HG03520 (cell line): Measurements from ENCODE around the gene SMO.
A peak's percentile ranks its signal among the peaks of the same experiment; 100 is the strongest.

Source experiments
- ATAC-seq: cut with Tn5 transposase; IDR thresholded peaks from one replicate; pipeline ENCODE4 v1.9.1; 2021; ENCODE audit warnings: mild to moderate bottlenecking, moderate library complexity; ENCODE audit not compliant: unreplicated experiment

The SMO gene

GRCh38 chr7:129188372-129188891 lies at the start of gene SMO:
Gene SMO (plus strand): TSS chr7:129188633. CDS start chr7:129189152, 519 bp downstream.
- no peak for ATAC-seq

- no peak for ATAC-seq
Measured at GRCh38 chr7:129143724-129144094, 44.7 kb upstream of the SMO start.

GRCh38 chr7:129144095-129144833 lies 44.2 kb upstream of the SMO start, which contains the start of gene TSPAN33:
Gene TSPAN33 (plus strand): TSS chr7:129144707. CDS start chr7:129144981, 274 bp downstream.
- peak; percentile 62 for ATAC-seq

GRCh38 chr7:129144834-129145668 lies 43.4 kb upstream of the SMO start:
- peak; percentile 22 for ATAC-seq

GRCh38 chr7:129146237-129146979 lies 42.0 kb upstream of the SMO start:
- peak; percentile 54 for ATAC-seq

GRCh38 chr7:129147731-129148130 lies 40.7 kb upstream of the SMO start:
- no peak for ATAC-seq

- no peak for ATAC-seq
Measured at GRCh38 chr7:129149511-129149910, 38.9 kb upstream of the SMO start.

GRCh38 chr7:129150199-129150996 lies 38.0 kb upstream of the SMO start:
- no peak for ATAC-seq

- no peak for ATAC-seq
Measured at GRCh38 chr7:129157651-129158050, 30.8 kb upstream of the SMO start.

- no peak for ATAC-seq
Measured at GRCh38 chr7:129159539-129159938, 28.9 kb upstream of the SMO start.

- ATAC-seq: no peak
Measured at GRCh38 chr7:129160161-129160905, 28.1 kb upstream of the SMO start.

GRCh38 chr7:129161524-129162225 lies 26.8 kb upstream of the SMO start:
- no peak for ATAC-seq

GRCh38 chr7:129162732-129163131 lies 25.7 kb upstream of the SMO start:
- ATAC-seq: no peak

GRCh38 chr7:129163875-129164544 lies 24.4 kb upstream of the SMO start:
- ATAC-seq: no peak

GRCh38 chr7:129166745-129167144 lies 21.7 kb upstream of the SMO start:
- no peak for ATAC-seq

- no peak for ATAC-seq
Measured at GRCh38 chr7:129167817-129168216, 20.6 kb upstream of the SMO start.

GRCh38 chr7:129168231-129169021 lies 20.0 kb upstream of the SMO start:
- ATAC-seq: no peak
